ENCODE data around the gene SCYGR7.

Gene SCYGR7

GRCh38 chr2:227772932-227773331 is 44.8 kb downstream of the SCYGR7 start:
- H3K4me3 ChIP-seq (ENCODE audit: low read depth, low read length), result no peak overlapping the region
- no peak for TF ChIP-seq CTCF (IDR thresholded peaks at IDR 0.05; ENCODE audit: borderline replicate concordance, insufficient read depth, low read depth, low read length)

- peak; percentile 28; the same call in 1 of the 2 replicates for TF ChIP-seq CTCF (IDR thresholded peaks at IDR 0.05; ENCODE audit: borderline replicate concordance, insufficient read depth, low read depth, low read length)
Measured at GRCh38 chr2:227774011-227774624, 46.0 kb downstream of the SCYGR7 start.

GRCh38 chr2:227774895-227775842 is 47.0 kb downstream of the SCYGR7 start:
- no peak overlapping the region for H3K4me3 ChIP-seq (ENCODE audit: low read depth, low read length)
- no peak for TF ChIP-seq CTCF (IDR thresholded peaks at IDR 0.05; ENCODE audit: borderline replicate concordance, insufficient read depth, low read depth, low read length)

More at GRCh38 chr2:227774011-227774624, 46.0 kb downstream of the SCYGR7 start:
- H3K4me3 ChIP-seq (ENCODE audit: low read depth, low read length), result no peak overlapping the region

Measured in GM12875 (cell line).